GM23338 (cell line): ENCODE measurements around the gene UTP4. TPM values are rescaled to one million over a fixed set of nuclear protein-coding genes. Genes with fewer than 3 reads are reported as not detected.

Experiments used
- ATAC-seq: fragments of 200-7000 bp; cut with Tn5 transposase; 3 replicates; pipeline ENCODE4 v1.9.1; 2020
- DNase-seq: peaks from one replicate; pipeline ENCODE4 v3.0.0-alpha.2; 2015; ENCODE audit warnings: low spot score
- H2AFZ ChIP-seq: fragments of 200-600 bp; sonication (generic); 2 replicates; pipeline ENCODE4 v1.8.0; 2016; ENCODE audit warnings: antibody characterized with exemption, mild to moderate bottlenecking, moderate library complexity
- H3F3A ChIP-seq: fragments of 200-600 bp; sonication (generic); replicated peaks from 2 replicates; pipeline ENCODE4 v1.8.0; 2017; ENCODE audit warnings: antibody characterized with exemption, mixed run types, low read depth
- H3K27ac ChIP-seq: fragments of 200-600 bp; sonication (generic); 2 replicates; pipeline ENCODE4 v1.6.1; 2016; ENCODE audit warnings: low read depth
- H3K27me3 ChIP-seq: fragments of 200-600 bp; sonication (generic); 2 replicates; pipeline ENCODE4 v1.8.0; 2016; ENCODE audit warnings: mild to moderate bottlenecking, mixed run types, moderate library complexity; ENCODE audit not compliant: insufficient read depth
- H3K36me3 ChIP-seq: fragments of 200-600 bp; sonication (generic); 2 replicates; pipeline ENCODE4 v1.8.0; 2016; ENCODE audit warnings: mild to moderate bottlenecking; ENCODE audit not compliant: insufficient read depth
- H3K4me1 ChIP-seq: fragments of 200-600 bp; sonication (generic); 2 replicates; pipeline ENCODE4 v1.8.0; 2016; ENCODE audit warnings: mild to moderate bottlenecking, moderate library complexity; ENCODE audit not compliant: insufficient read depth
- H3K4me2 ChIP-seq: fragments of 200-600 bp; sonication (generic); 2 replicates; pipeline ENCODE4 v1.7.1; 2017; ENCODE audit warnings: mixed run types
- H3K4me3 ChIP-seq: fragments of 200-600 bp; sonication (generic); 2 replicates; pipeline ENCODE4 v1.6.1; 2016; ENCODE audit warnings: mixed run types
- H3K79me2 ChIP-seq: fragments of 200-600 bp; sonication (generic); replicated peaks from 2 replicates; pipeline ENCODE4 v1.8.0; 2017; ENCODE audit warnings: mild to moderate bottlenecking; ENCODE audit not compliant: insufficient read depth
- H3K9me2 ChIP-seq: fragments of 200-600 bp; sonication (generic); 2 replicates; pipeline ENCODE4 v1.8.0; 2017; ENCODE audit not compliant: insufficient read depth
- H4K20me1 ChIP-seq: fragments of 200-600 bp; sonication (generic); replicated peaks from 2 replicates; pipeline ENCODE4 v1.8.0; 2017; ENCODE audit warnings: mild to moderate bottlenecking; ENCODE audit not compliant: insufficient read depth
- H3K27ac Mint-ChIP-seq: 2 replicates; pipeline ENCODE4 v1.8.0; 2020; ENCODE audit warnings: inconsistent platforms, mild to moderate bottlenecking, moderate library complexity, mixed read lengths
- H3K27me3 Mint-ChIP-seq: 3 replicates; pipeline ENCODE4 v1.8.0; 2022; ENCODE audit warnings: low read depth, mild to moderate bottlenecking, moderate library complexity, mixed read lengths, inconsistent platforms; ENCODE audit not compliant: insufficient read depth, poor library complexity
- H3K36me3 Mint-ChIP-seq: 3 replicates; pipeline ENCODE4 v1.8.0; 2021; ENCODE audit warnings: low read depth, mild to moderate bottlenecking, inconsistent platforms, moderate library complexity, mixed read lengths
- H3K4me1 Mint-ChIP-seq: 3 replicates; pipeline ENCODE4 v1.8.0; 2020; ENCODE audit warnings: mild to moderate bottlenecking, inconsistent platforms, mixed read lengths
- H3K4me3 Mint-ChIP-seq: 3 replicates; pipeline ENCODE4 v1.8.0; 2021; ENCODE audit warnings: moderate library complexity, mild to moderate bottlenecking, inconsistent platforms, mixed read lengths
- H3K9me3 Mint-ChIP-seq: 3 replicates; pipeline ENCODE4 v1.8.0; 2020; ENCODE audit warnings: moderate library complexity, mild to moderate bottlenecking, inconsistent platforms, mixed read lengths
- CREB1 ChIP-seq: fragments of 250-450 bp; sonication (Bioruptor Pico); IDR thresholded peaks from 2 replicates; pipeline ENCODE4 v1.5.0; 2020; ENCODE audit warnings: low read depth, mild to moderate bottlenecking, moderate library complexity
- EZH2phosphoT487 ChIP-seq: fragments of 200-600 bp; sonication (generic); IDR thresholded peaks from one replicate; pipeline ENCODE4 v1.8.1; 2018; ENCODE audit warnings: antibody characterized with exemption; ENCODE audit not compliant: unreplicated experiment
- JUNB ChIP-seq: IDR thresholded peaks from one replicate; pipeline ENCODE4 v1.6.1; 2016; ENCODE audit warnings: antibody characterized with exemption; ENCODE audit not compliant: unreplicated experiment
- POLR2AphosphoS5 ChIP-seq: IDR thresholded peaks from 2 replicates; pipeline ENCODE4 v1.6.1; 2016; ENCODE audit warnings: antibody characterized with exemption, low read depth
- STAT1 ChIP-seq: IDR thresholded peaks from one replicate; pipeline ENCODE4 v1.6.1; 2016; ENCODE audit warnings: antibody characterized with exemption; ENCODE audit not compliant: unreplicated experiment
- ZNF331 ChIP-seq: fragments of 250-450 bp; sonication (Bioruptor Pico); IDR thresholded peaks from 2 replicates; pipeline ENCODE4 v1.5.0; 2020; ENCODE audit warnings: low read depth, mild to moderate bottlenecking, moderate library complexity
- polyA plus RNA-seq: library from polyadenylated mRNA; unstranded; fragments of >200 nt; fragmentation: Nextera tagmentation; extraction: Ambion mirVana; gene quantifications from 2 replicates; pipeline ENCODE4 v1.2.1, GENCODE V29; 2016
- total RNA-seq: library from RNA; depleted of rRNA; stranded (reverse); fragments of >200 nt; shearing (Covaris generic); gene quantifications from 2 replicates; pipeline ENCODE4 v1.2.3, GENCODE V29; 2014
- TF ChIP-seq, protein P1 (sequence below): fragments of 250-450 bp; sonication (Bioruptor Pico); IDR thresholded peaks from 2 replicates; pipeline ENCODE4 v1.5.0; 2020; ENCODE audit warnings: mild to moderate bottlenecking, moderate library complexity

The UTP4 gene
- total and polyA plus RNA-seq, 2 experiments from 2014 or later, result 63.2 to 66.6 TPM

DNA sequence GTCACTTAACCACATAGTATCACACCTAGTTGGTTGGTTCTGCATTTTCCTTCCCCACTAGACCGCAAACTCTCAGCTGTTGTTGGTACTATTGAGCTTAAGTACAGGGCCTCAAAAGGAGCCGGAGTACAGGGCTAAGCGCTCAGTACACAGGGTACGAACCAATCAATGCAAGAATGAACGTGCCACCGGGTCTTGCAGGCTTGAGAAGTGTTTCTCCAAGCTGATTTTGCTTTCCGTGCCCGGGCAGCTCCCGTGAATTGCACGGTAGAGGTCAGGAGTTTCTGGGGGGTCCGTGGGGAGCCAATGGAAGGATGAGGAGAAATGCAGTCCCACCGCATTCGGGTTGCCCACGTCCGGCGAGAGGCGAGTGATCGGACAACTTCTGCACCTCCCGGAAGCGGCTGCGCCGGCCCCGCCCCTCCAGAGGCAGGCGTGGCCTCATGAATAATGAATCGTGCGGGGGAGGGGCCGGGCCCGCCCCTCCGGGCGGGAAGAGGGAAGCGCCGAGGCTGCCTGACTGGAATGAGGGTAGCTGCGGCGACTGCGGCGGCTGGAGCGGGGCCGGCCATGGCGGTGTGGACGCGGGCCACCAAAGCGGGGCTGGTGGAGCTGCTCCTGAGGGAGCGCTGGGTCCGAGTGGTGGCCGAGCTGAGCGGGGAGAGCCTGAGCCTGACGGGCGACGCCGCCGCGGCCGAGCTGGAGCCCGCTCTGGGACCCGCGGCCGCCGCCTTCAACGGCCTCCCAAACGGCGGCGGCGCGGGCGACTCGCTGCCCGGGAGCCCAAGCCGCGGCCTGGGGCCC lies 54.4 kb downstream of the UTP4 start, which contains the start of gene SNTB2:
Gene SNTB2 (plus strand): TSS at position 523 of the 804 bp plus-strand sequence. CDS start 3 bp downstream, at position 526.
- Histone ChIP-seq H3K4me1 (peaks cover 24% of the 10 kb centered on the region), H4K20me1 (no peaks in the 10 kb centered on the region; the same call in none of the 2 replicates), H3K36me3 (no peaks in the 10 kb centered on the region), H3K79me2 (peaks cover 37% of the 10 kb centered on the region), H3F3A (no peaks in the 10 kb centered on the region), H3K9me2 (no peaks in the 10 kb centered on the region), H3K27ac (peak within 1 kb of the TSS; percentile 52; the same call in 1 of the 2 replicates), H2AFZ (peak within 1 kb of the TSS; percentile 94), H3K4me3 (peak within 1 kb of the TSS; percentile 93), H3K4me2 (peak within 1 kb of the TSS; percentile 92), H3K27me3 (no peaks in the 10 kb centered on the region)
- peak; percentile 85 for ATAC-seq
- Mint-ChIP-seq H3K27me3 (peaks cover 3% of the 10 kb centered on the region), H3K4me1 (peaks cover 26% of the 10 kb centered on the region), H3K36me3 (peaks cover 6% of the 10 kb centered on the region), H3K27ac (peak within 1 kb of the TSS; percentile 93), H3K4me3 (peak within 1 kb of the TSS; percentile 91), H3K9me3 (no peaks in the 10 kb centered on the region)
- peak; percentile 97 for DNase-seq
- TF ChIP-seq CREB1 (CRISPR knock-in tag), result 0 out of 2 replicates have a peak, but pooled peaks have one; percentile 29
- TF ChIP-seq STAT1, result no peak
- no peak for TF ChIP-seq JUNB
- TF ChIP-seq, protein P1, sequence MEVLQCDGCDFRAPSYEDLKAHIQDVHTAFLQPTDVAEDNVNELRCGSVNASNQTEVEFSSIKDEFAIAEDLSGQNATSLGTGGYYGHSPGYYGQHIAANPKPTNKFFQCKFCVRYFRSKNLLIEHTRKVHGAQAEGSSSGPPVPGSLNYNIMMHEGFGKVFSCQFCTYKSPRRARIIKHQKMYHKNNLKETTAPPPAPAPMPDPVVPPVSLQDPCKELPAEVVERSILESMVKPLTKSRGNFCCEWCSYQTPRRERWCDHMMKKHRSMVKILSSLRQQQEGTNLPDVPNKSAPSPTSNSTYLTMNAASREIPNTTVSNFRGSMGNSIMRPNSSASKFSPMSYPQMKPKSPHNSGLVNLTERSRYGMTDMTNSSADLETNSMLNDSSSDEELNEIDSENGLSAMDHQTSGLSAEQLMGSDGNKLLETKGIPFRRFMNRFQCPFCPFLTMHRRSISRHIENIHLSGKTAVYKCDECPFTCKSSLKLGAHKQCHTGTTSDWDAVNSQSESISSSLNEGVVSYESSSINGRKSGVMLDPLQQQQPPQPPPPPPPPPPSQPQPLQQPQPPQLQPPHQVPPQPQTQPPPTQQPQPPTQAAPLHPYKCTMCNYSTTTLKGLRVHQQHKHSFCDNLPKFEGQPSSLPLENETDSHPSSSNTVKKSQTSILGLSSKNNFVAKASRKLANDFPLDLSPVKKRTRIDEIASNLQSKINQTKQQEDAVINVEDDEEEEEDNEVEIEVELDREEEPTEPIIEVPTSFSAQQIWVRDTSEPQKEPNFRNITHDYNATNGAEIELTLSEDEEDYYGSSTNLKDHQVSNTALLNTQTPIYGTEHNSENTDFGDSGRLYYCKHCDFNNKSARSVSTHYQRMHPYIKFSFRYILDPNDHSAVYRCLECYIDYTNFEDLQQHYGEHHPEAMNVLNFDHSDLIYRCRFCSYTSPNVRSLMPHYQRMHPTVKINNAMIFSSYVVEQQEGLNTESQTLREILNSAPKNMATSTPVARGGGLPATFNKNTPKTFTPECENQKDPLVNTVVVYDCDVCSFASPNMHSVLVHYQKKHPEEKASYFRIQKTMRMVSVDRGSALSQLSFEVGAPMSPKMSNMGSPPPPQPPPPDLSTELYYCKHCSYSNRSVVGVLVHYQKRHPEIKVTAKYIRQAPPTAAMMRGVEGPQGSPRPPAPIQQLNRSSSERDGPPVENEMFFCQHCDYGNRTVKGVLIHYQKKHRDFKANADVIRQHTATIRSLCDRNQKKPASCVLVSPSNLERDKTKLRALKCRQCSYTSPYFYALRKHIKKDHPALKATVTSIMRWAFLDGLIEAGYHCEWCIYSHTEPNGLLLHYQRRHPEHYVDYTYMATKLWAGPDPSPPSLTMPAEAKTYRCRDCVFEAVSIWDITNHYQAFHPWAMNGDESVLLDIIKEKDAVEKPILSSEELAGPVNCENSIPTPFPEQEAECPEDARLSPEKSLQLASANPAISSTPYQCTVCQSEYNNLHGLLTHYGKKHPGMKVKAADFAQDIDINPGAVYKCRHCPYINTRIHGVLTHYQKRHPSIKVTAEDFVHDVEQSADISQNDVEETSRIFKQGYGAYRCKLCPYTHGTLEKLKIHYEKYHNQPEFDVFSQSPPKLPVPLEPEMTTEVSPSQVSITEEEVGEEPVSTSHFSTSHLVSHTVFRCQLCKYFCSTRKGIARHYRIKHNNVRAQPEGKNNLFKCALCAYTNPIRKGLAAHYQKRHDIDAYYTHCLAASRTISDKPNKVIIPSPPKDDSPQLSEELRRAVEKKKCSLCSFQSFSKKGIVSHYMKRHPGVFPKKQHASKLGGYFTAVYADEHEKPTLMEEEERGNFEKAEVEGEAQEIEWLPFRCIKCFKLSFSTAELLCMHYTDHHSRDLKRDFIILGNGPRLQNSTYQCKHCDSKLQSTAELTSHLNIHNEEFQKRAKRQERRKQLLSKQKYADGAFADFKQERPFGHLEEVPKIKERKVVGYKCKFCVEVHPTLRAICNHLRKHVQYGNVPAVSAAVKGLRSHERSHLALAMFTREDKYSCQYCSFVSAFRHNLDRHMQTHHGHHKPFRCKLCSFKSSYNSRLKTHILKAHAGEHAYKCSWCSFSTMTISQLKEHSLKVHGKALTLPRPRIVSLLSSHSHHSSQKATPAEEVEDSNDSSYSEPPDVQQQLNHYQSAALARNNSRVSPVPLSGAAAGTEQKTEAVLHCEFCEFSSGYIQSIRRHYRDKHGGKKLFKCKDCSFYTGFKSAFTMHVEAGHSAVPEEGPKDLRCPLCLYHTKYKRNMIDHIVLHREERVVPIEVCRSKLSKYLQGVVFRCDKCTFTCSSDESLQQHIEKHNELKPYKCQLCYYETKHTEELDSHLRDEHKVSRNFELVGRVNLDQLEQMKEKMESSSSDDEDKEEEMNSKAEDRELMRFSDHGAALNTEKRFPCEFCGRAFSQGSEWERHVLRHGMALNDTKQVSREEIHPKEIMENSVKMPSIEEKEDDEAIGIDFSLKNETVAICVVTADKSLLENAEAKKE (CRISPR knock-in tag), result no peak
- TF ChIP-seq POLR2AphosphoS5, result peak; percentile 93
- no peak for TF ChIP-seq EZH2phosphoT487
- no peak for TF ChIP-seq ZNF331 (CRISPR knock-in tag)
